ENCODE measurements around the gene RMND5A.

The RMND5A gene

DNA sequence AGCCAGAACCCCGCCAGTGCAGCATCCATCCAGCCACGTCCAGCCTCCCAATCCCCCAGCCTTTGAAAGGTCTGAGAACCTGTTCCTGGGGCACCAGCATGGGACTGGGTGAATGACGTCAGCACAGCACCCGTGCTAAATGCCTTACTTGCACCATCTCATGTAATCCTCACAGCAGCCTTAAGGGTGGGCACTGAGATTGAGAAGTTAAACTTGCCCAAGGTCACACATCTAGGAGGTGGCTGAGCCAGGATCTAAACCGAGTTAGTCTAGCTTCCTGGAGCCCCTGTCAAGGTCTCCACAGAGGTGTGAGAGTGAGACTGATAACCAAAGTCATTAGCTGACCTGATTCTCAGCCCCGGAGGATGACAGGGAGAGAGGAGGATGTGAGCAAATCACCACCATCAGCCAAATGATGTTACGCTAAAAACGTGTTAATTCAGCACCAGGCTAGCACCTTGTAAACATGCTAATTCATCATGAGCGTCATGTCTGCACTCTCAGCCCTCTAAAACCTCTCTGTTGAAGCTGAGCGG lies 66.0 kb downstream of the RMND5A start:
- no peak for TF ChIP-seq EGR1 (IDR thresholded peaks at IDR 0.05)
- TF ChIP-seq RAD21 (IDR thresholded peaks at IDR 0.05; ENCODE audit: low read depth), result no peak
- no peak for TF ChIP-seq USF1 (IDR thresholded peaks at IDR 0.05)
- no peak for TF ChIP-seq ZBTB7A (IDR thresholded peaks at IDR 0.05; ENCODE audit: low read depth)
- TF ChIP-seq CEBPB (IDR thresholded peaks at IDR 0.05), result no peak
- TF ChIP-seq REST (IDR thresholded peaks at IDR 0.05; ENCODE audit: low read depth), result no peak
- no peak for TF ChIP-seq NFIC (IDR thresholded peaks at IDR 0.05)

GRCh38 chr2:86787736-86788135 lies 67.6 kb downstream of the RMND5A start:
- TF ChIP-seq RAD21 (IDR thresholded peaks at IDR 0.05; ENCODE audit: low read depth), result no peak
- no peak for TF ChIP-seq ZBTB7A (IDR thresholded peaks at IDR 0.05; ENCODE audit: low read depth)
- TF ChIP-seq NFIC (IDR thresholded peaks at IDR 0.05), result no peak

DNA sequence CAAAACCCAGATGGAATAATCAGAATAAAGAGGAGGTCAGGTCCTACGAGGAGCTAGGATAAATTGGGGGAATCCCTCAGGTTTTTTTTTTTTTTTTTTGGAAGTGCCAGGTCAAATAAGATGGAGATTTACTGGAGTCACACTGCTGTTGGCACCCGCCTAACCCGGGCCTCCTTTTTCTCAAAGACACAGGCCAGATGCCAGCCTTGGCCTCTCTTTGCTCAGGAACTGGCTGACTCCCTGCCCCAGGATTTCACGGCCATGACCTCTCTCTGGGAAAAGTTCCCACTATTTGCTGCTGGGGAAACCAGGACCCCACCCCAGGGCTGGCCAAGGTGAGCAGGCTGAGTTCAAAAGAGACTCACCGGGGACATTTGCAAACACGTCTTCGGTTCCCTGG lies 68.1 kb downstream of the RMND5A start:
- no peak for TF ChIP-seq CEBPB (IDR thresholded peaks at IDR 0.05)
- no peak for TF ChIP-seq MAX (IDR thresholded peaks at IDR 0.05)
- TF ChIP-seq USF1 (IDR thresholded peaks at IDR 0.05), result no peak
- TF ChIP-seq YY1 (IDR thresholded peaks at IDR 0.05; ENCODE audit: low read depth), result no peak
- no peak for TF ChIP-seq TEAD4 (IDR thresholded peaks at IDR 0.05)
- no peak for TF ChIP-seq NFIC (IDR thresholded peaks at IDR 0.05)
- no peak for TF ChIP-seq ZBTB7A (IDR thresholded peaks at IDR 0.05; ENCODE audit: low read depth)
- no peak for TF ChIP-seq TCF12 (IDR thresholded peaks at IDR 0.05; ENCODE audit: low read depth)
- TF ChIP-seq REST (IDR thresholded peaks at IDR 0.05; ENCODE audit: low read depth), result no peak

GRCh38 chr2:86788881-86789686 lies 69.0 kb downstream of the RMND5A start:
- TF ChIP-seq REST (IDR thresholded peaks at IDR 0.05; ENCODE audit: low read depth), result no peak
- TF ChIP-seq CEBPB (IDR thresholded peaks at IDR 0.05), result no peak
- no peak for TF ChIP-seq RAD21 (IDR thresholded peaks at IDR 0.05; ENCODE audit: low read depth)
- no peak for TF ChIP-seq TCF12 (IDR thresholded peaks at IDR 0.05; ENCODE audit: low read depth)
- no peak for TF ChIP-seq FOXM1 (IDR thresholded peaks at IDR 0.05; ENCODE audit: borderline replicate concordance, low read depth)
- no peak for TF ChIP-seq TAF1 (IDR thresholded peaks at IDR 0.05; ENCODE audit: low read depth)
- TF ChIP-seq EGR1 (IDR thresholded peaks at IDR 0.05), result no peak
- no peak for TF ChIP-seq MAX (IDR thresholded peaks at IDR 0.05)
- no peak for TF ChIP-seq NFIC (IDR thresholded peaks at IDR 0.05)
- no peak for TF ChIP-seq ZBTB7A (IDR thresholded peaks at IDR 0.05; ENCODE audit: low read depth)
- TF ChIP-seq EP300 (IDR thresholded peaks at IDR 0.05; ENCODE audit: borderline replicate concordance), result no peak
- no peak for TF ChIP-seq TEAD4 (IDR thresholded peaks at IDR 0.05)
- no peak for TF ChIP-seq USF1 (IDR thresholded peaks at IDR 0.05)
- no peak for TF ChIP-seq YY1 (IDR thresholded peaks at IDR 0.05; ENCODE audit: low read depth)
- no peak for TF ChIP-seq CREB1 (IDR thresholded peaks at IDR 0.05; ENCODE audit: low read depth)
